Measurements from ENCODE around the gene CCDC191.
A peak's percentile ranks its signal among the peaks of the same experiment; 100 is the strongest.

The CCDC191 gene

DNA sequence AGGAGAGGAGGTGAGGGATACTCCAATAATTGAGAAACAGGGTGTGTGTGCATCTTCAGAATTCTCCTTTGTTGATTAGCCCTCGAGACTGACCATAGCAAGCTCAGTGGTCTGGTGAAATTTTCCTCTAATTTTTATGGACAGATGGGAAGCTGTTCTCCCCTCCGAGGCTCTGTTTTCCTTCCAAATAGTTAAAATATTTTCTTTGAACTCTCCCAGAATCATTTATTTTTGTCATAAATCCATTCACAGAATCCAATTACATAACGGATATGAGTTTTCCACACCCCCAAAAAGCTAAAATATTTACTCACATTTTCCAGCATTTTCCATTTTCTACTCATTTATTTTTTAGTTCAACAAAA is 36.7 kb upstream of the CCDC191 start:
- no peak for TF ChIP-seq CTCF (conservative IDR thresholded peaks at IDR 0.05; ENCODE audit: low read length)
- DNase-seq (ENCODE audit: low read depth) = peak; percentile 41
- H3K4me3 ChIP-seq (ENCODE audit: low read length) = no peak overlapping the region

GRCh38 chr3:114092151-114093015 is 36.1 kb upstream of the CCDC191 start:
- H3K4me3 ChIP-seq (ENCODE audit: low read length) = no peak overlapping the region

GRCh38 chr3:114089675-114090074 is 33.3 kb upstream of the CCDC191 start:
- no peak for TF ChIP-seq CTCF (conservative IDR thresholded peaks at IDR 0.05; ENCODE audit: low read length)
- H3K4me3 ChIP-seq (ENCODE audit: low read length) = no peak overlapping the region
- no peak for DNase-seq (ENCODE audit: low read depth)

More at GRCh38 chr3:114092151-114093015, 36.1 kb upstream of the CCDC191 start:
- DNase-seq (ENCODE audit: low read depth) = no peak
- no peak for TF ChIP-seq CTCF (conservative IDR thresholded peaks at IDR 0.05; ENCODE audit: low read length)

DNA sequence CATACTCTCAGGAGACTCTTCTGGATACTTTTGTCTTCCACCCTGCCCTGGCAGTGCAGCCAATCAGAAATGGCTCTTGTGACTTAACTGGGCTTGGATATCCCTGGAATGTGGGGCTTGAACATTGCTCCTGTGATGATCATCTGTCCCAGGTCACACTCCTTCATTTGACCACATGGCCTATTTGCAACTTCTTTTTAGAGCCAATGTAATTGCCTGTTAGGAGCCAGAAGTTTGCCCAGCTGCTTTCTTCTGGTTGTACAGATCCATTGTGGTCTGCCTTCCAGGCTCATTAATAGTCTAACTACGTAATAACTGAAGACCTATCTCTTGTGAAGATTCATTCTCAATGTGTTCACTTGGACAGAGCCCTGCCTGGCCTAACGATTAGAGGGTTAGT is 30.0 kb upstream of the CCDC191 start:
- DNase-seq (ENCODE audit: low read depth) = no peak
- TF ChIP-seq CTCF (conservative IDR thresholded peaks at IDR 0.05; ENCODE audit: low read length) = no peak
- no peak overlapping the region for H3K4me3 ChIP-seq (ENCODE audit: low read length)

DNA sequence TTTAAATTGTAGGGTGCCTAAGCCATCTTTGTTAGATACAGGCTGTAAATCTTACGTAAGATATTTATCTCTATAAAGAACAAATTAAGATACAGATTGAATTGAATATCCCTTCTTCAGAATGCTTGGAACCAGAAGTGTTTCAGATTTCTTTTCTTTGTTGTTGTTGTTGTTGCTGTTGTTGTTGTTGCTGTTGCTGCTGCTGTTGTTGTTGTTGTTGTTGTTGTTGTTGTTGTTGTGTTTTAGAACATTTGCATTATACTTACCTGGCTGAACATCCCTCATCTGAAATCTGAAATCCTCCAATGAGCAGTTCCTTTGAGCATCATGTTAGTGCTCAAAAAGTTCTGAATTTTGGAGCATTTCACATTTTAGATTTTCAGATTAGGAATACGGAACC is 26.8 kb upstream of the CCDC191 start:
- H3K4me3 ChIP-seq (ENCODE audit: low read length) = no peak overlapping the region
- no peak for DNase-seq (ENCODE audit: low read depth)
- TF ChIP-seq CTCF (conservative IDR thresholded peaks at IDR 0.05; ENCODE audit: low read length) = no peak

DNA sequence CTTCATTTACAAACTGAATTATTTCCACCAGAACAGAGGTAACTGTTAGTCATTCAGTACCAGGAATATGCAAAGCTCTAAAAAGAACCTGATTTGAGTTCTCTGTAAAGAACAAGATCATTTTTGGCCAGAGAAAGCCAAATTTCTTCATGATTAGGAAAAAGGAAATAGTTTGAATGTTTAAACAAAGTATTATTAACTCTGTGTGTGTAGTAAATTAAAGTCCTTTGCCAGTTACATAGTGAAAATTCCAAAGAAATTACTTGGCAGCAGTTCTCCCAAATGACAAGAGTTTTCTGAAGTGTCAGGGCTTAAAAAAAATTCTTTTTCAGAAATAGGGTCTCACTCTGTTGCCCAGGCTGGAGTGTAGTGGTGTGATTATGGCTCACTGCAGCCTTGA is 24.7 kb upstream of the CCDC191 start:
- DNase-seq (ENCODE audit: low read depth) = peak; percentile 72
- no peak for TF ChIP-seq CTCF (conservative IDR thresholded peaks at IDR 0.05; ENCODE audit: low read length)
- no peak overlapping the region for H3K4me3 ChIP-seq (ENCODE audit: low read length)

DNA sequence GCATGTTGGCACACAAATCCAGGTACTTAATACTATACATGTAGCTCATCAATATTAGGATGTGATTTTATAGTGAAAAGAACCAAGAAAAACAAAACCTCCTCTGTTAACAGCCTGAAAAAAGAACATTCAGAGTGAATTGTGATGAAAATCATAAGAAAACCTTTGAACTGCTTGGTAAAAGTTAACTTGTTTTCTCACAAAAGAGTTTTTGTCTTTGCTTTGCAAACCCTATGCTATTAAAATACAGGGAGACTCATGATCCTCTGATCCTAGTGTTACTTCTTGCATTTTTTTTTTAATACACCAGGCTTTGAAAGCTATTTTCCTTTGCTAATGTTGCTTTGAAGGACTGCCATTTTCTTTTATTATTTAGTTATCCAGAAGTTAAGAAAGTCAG is 23.9 kb upstream of the CCDC191 start:
- no peak overlapping the region for H3K4me3 ChIP-seq (ENCODE audit: low read length)
- TF ChIP-seq CTCF (conservative IDR thresholded peaks at IDR 0.05; ENCODE audit: low read length) = no peak
- no peak for DNase-seq (ENCODE audit: low read depth)

Measured in AG10803 (cell line).